Endothelial cell of umbilical vein (primary cell): ENCODE results near the gene MS4A6E. TPM values are rescaled to one million over a fixed set of nuclear protein-coding genes. Genes with fewer than 3 reads are reported as not detected.

Source experiments
- Bru-seq: library from RNA; stranded (reverse); fragments of 400-500 nt; gene quantifications from one replicate; lab custom pipeline; 2021; lab: Mats Ljungman, UMichigan
- BruChase-seq, 2 experiments: library from RNA; stranded (reverse); fragments of 400-500 nt; gene quantifications; one replicate each; lab custom pipeline; 2021; lab: Mats Ljungman, UMichigan
- BruUV-seq: library from RNA; stranded (reverse); fragments of 400-500 nt; replicated peaks from 2 replicates; lab custom pipeline; 2021; lab: Mats Ljungman, UMichigan
- CTCF ChIA-PET: fragments of 300-600, 350-600 bp; sonication (Branson Sonifier 250); formaldehyde crosslinking; loops from one replicate; lab custom pipeline; 2021; ENCODE audit warnings: antibody characterized with exemption, inconsistent platforms; lab: Charles Lee
- POLR2A ChIA-PET: fragments of 300-600, 350-600 bp; sonication (Branson Sonifier 250); formaldehyde crosslinking; loops from one replicate; lab custom pipeline; 2021; ENCODE audit warnings: antibody characterized with exemption, inconsistent platforms; lab: Charles Lee
- DNase-seq: peaks from one replicate; pipeline ENCODE4 v3.0.0-alpha.2; 2011; ENCODE audit warnings: low read depth, low spot score
- FAIRE-seq: peaks from 2 replicates; lab custom pipeline; 2011; peaks lifted over from hg19 to GRCh38; lab: Jason Lieb, UNC
- H2AFZ ChIP-seq: 2 replicates; pipeline ENCODE4 v1.6.0; 2012; ENCODE audit warnings: low read depth, low read length, control low read depth, inconsistent platforms
- H3K27ac ChIP-seq: 2 replicates; pipeline ENCODE4 v1.5.1; 2011; ENCODE audit warnings: low read depth, mild to moderate bottlenecking, control low read depth, low read length, moderate library complexity; ENCODE audit not compliant: insufficient read depth
- H3K27me3 ChIP-seq, 2 experiments: 2 replicates each; pipeline versions ENCODE4 v1.6.0 to v1.6.1; 2011; ENCODE audit warnings: low read length in 2 of 2, mixed read lengths in 1 of 2; ENCODE audit not compliant: control insufficient read depth in 2 of 2, insufficient read depth in 2 of 2
- H3K36me3 ChIP-seq, 2 experiments: 2 replicates in 1 of 2; 3 replicates in 1 of 2; pipeline ENCODE4 v1.5.1; 2011; ENCODE audit warnings: low read length in 2 of 2, mild to moderate bottlenecking in 1 of 2, moderate library complexity in 1 of 2; ENCODE audit not compliant: control insufficient read depth in 2 of 2, insufficient read depth in 2 of 2; ENCODE audit errors: extremely low read depth in 1 of 2
- H3K4me1 ChIP-seq: 3 replicates; pipeline ENCODE4 v1.5.1; 2011; ENCODE audit warnings: mild to moderate bottlenecking, low read length; ENCODE audit not compliant: control insufficient read depth, insufficient read depth; ENCODE audit errors: extremely low read depth
- H3K4me2 ChIP-seq: 2 replicates; pipeline ENCODE4 v1.6.1; 2011; ENCODE audit warnings: low read length, control low read depth, mixed read lengths; ENCODE audit not compliant: insufficient read depth
- H3K4me3 ChIP-seq, 3 experiments: fragments of 200-600 bp in 1 of 3; sonication (generic), shearing (Covaris generic) in 1 of 3; replicated peaks in 1 of 3; 2 replicates each; pipeline ENCODE4 v1.5.1; 2011 to 2016; ENCODE audit warnings: control low read depth in 3 of 3, low read length in 3 of 3, mild to moderate bottlenecking in 2 of 3, inconsistent platforms in 1 of 3, low read depth in 1 of 3, moderate library complexity in 1 of 3; ENCODE audit not compliant: insufficient read depth in 1 of 3
- H3K79me2 ChIP-seq: 2 replicates; pipeline ENCODE4 v1.6.0; 2012; ENCODE audit warnings: low read length, inconsistent platforms; ENCODE audit not compliant: control insufficient read depth, insufficient read depth
- H3K9ac ChIP-seq: replicated peaks from 2 replicates; pipeline ENCODE3; 2011; ENCODE audit warnings: low read length, control low read depth; ENCODE audit not compliant: insufficient read depth; ENCODE audit errors: extremely low read depth
- H3K9me1 ChIP-seq: replicated peaks from 3 replicates; pipeline ENCODE4 v1.6.0; 2011; ENCODE audit warnings: mild to moderate bottlenecking, low read length; ENCODE audit not compliant: control insufficient read depth, insufficient read depth; ENCODE audit errors: extremely low read depth
- H3K9me3 ChIP-seq: replicated peaks from 2 replicates; pipeline ENCODE4 v1.5.1; 2012; ENCODE audit warnings: low read length, inconsistent platforms; ENCODE audit not compliant: control insufficient read depth, insufficient read depth
- H4K20me1 ChIP-seq: replicated peaks from 2 replicates; pipeline ENCODE3; 2011; ENCODE audit warnings: mild to moderate bottlenecking, low read length; ENCODE audit not compliant: control insufficient read depth, insufficient read depth; ENCODE audit errors: extremely low read depth
- CTCF ChIP-seq, 2 donors: IDR thresholded peaks; 1 replicate in 1 of 2; 2 replicates in 1 of 2; pipeline ENCODE4 v1.5.1; 2011; ENCODE audit warnings: low read length in 2 of 2, mild to moderate bottlenecking in 2 of 2, moderate library complexity in 2 of 2, control low read depth in 1 of 2, inconsistent platforms in 1 of 2, low read depth in 1 of 2; ENCODE audit not compliant: insufficient read depth in 1 of 2; ENCODE audit errors: extremely low read depth in 1 of 2
- EZH2 ChIP-seq: IDR thresholded peaks from 2 replicates; pipeline ENCODE4 v1.6.1; 2012; ENCODE audit warnings: borderline replicate concordance, low read depth, mild to moderate bottlenecking, moderate library complexity, low read length, inconsistent platforms; ENCODE audit not compliant: severe bottlenecking
- FOS ChIP-seq: IDR thresholded peaks from 2 replicates; pipeline ENCODE4 v1.6.1; 2011; ENCODE audit warnings: mild to moderate bottlenecking, low read length, moderate library complexity, borderline replicate concordance; ENCODE audit not compliant: insufficient read depth
- GATA2 ChIP-seq: IDR thresholded peaks from 2 replicates; pipeline ENCODE4 v1.7.0; 2011; ENCODE audit warnings: low read depth, mild to moderate bottlenecking, moderate library complexity, mixed read lengths, low read length; ENCODE audit not compliant: insufficient read length, insufficient read depth
- JUN ChIP-seq: IDR thresholded peaks from 2 replicates; pipeline ENCODE4 v1.6.1; 2011; ENCODE audit warnings: borderline replicate concordance, low read depth; ENCODE audit not compliant: insufficient read length, insufficient read depth
- MYC ChIP-seq: IDR thresholded peaks from one replicate; pipeline ENCODE4 v1.6.1; 2011; ENCODE audit warnings: mild to moderate bottlenecking, low read depth, low read length
- POLR2A ChIP-seq: IDR thresholded peaks from 2 replicates; pipeline ENCODE4 v1.6.1; 2012; ENCODE audit warnings: low read depth, mild to moderate bottlenecking, control low read depth, low read length
- POLR2AphosphoS5 ChIP-seq: IDR thresholded peaks from 2 replicates; pipeline ENCODE4 v1.6.1; 2012; ENCODE audit warnings: low read depth, mild to moderate bottlenecking, control low read depth, low read length, moderate library complexity; ENCODE audit not compliant: insufficient read depth
- dilution Hi-C: fragments of 300-500 bp; cut with MboI; formaldehyde crosslinking; loops from one replicate; pipeline ENCODE4 v1.15.0; 2019; ENCODE audit warnings: low sequenced_read_pairs; ENCODE audit not compliant: extremely low pct_ligation_motif_present
- intact Hi-C: fragments of 100-400 bp; cut with micrococcal nuclease; formaldehyde crosslinking; loops from one replicate; pipeline ENCODE4 v1.10.0; 2022
- long read RNA-seq: library from polyadenylated mRNA; stranded (forward); transcript quantifications from one replicate; pipeline ENCODE4 v2.0.0, GENCODE V29; 2021
- polyA minus RNA-seq, 3 experiments: library from RNA; depleted of rRNA, polyadenylated mRNA; stranded (reverse); fragments of >200 nt; gene quantifications; 1 replicate in 1 of 3; 2 replicates in 2 of 3; pipeline ENCODE4 v1.2.3, GENCODE V29; 2011
- polyA plus RNA-seq, 4 experiments: library from polyadenylated mRNA; depleted of rRNA in 3 of 4; stranded (reverse) in 3 of 4; unstranded in 1 of 4; fragments of >200 nt; gene quantifications; 2 replicates each; pipeline versions ENCODE4 v1.2.1 to v1.2.3, GENCODE V29; 2011 to 2012; ENCODE audit warnings: missing spikeins in 1 of 4
- total RNA-seq: library from RNA; stranded (reverse); gene quantifications from 2 replicates; pipeline ENCODE4 v1.2.3, GENCODE V29; 2021

Gene MS4A6E, protein sequence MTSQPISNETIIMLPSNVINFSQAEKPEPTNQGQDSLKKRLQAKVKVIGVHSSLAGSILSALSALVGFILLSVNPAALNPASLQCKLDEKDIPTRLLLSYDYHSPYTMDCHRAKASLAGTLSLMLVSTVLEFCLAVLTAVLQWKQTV
- total RNA-seq (not detected in 2 replicates), polyA plus RNA-seq (not detected in 2 replicates), polyA minus RNA-seq (not detected in 2 replicates), Bru-seq, nascent RNA (not detected), BruChase-seq, experiment 1, labeled RNA remaining after a 6-hour chase (not detected), BruChase-seq, experiment 2, labeled RNA remaining after a 2-hour chase (not detected)
- not detected in 2 replicates for polyA plus RNA-seq (2011; cell fraction: cytosol; rRNA removed)
- not detected in 2 replicates for polyA plus RNA-seq (2011; cell fraction: nucleus; rRNA removed)
- polyA plus RNA-seq (2012), result not detected in 2 replicates
- not detected for polyA minus RNA-seq (2011; cell fraction: cytosol; rRNA and poly(A)+ RNA removed)
- not detected in 2 replicates for polyA minus RNA-seq (2011; cell fraction: nucleus; rRNA and poly(A)+ RNA removed)
- long read RNA-seq, result 0 reads

DNA sequence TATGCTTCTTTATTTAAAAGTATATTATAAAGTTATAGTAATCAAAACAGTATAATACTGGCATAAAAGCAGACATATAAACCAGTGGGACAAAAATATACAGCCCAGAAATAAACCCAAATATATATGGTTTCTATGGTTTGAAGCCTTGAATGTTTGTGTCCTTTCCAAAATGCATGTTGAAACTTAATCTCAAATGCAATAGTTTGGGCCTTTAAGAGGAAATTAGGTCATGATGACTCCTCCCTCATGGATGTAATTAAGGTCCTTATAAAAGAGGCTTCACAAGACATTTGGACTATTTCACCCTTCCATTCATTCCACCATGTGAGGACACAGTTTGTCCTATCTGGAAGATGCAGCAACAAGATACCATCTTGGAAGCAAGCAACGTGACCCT lies at the start of gene MS4A6E:
Gene MS4A6E (plus strand): TSS at position 301 of the 400 bp plus-strand sequence. CDS start 7,641 bp downstream, outside the sequence.
- no peaks in the 10 kb centered on the region for H3K9me3 ChIP-seq
- intact Hi-C loops (no loop called here), dilution Hi-C loops (no loop called here)
- H3K36me3 ChIP-seq, result no peaks in the 10 kb centered on the region
- no peaks in the 10 kb centered on the region for H3K27me3 ChIP-seq
- H3K4me1 ChIP-seq, result no peaks in the 10 kb centered on the region
- no peak within 1 kb of the TSS for H2AFZ ChIP-seq
- POLR2A ChIA-PET, result no interaction called here
- no peaks in the 10 kb centered on the region for H3K9me1 ChIP-seq
- no peak for TF ChIP-seq MYC
- no peak for TF ChIP-seq POLR2AphosphoS5
- no peak for TF ChIP-seq GATA2
- TF ChIP-seq CTCF (IDR thresholded peaks at IDR 0.05; ENCODE audit: extremely low read depth in 1 of 2, insufficient read depth in 1 of 2, low read depth in 1 of 2, low read length in 2 of 2), result no peak
- TF ChIP-seq JUN, result no peak
- TF ChIP-seq POLR2A, result no peak
- TF ChIP-seq EZH2, result no peak
- TF ChIP-seq FOS, result no peak
- no peaks in the 10 kb centered on the region for H4K20me1 ChIP-seq
- CTCF ChIA-PET, result no interaction called here
- BruUV-seq, result no TSS peak
- H3K79me2 ChIP-seq, result no peaks in the 10 kb centered on the region
- FAIRE-seq (no peak), DNase-seq (no peak)
- H3K27ac ChIP-seq, result no peak within 1 kb of the TSS
- H3K4me2 ChIP-seq, result no peak within 1 kb of the TSS
- H3K4me3 ChIP-seq, result no peak within 1 kb of the TSS
- H3K9ac ChIP-seq, result no peak within 1 kb of the TSS
